ENCODE results near the gene AGMO.
A peak's percentile ranks its signal among the peaks of the same experiment; 100 is the strongest.

Gene AGMO

GRCh38 chr7:15457990-15458955 is 103.5 kb downstream of the AGMO start:
- peak; percentile 20 for DNase-seq (ENCODE audit: low spot score)

- DNase-seq (ENCODE audit: low spot score): no peak
These were observed 109.1 kb downstream of the AGMO start for GRCh38 chr7:15452670-15453069.

- DNase-seq (ENCODE audit: low spot score): no peak
These were observed 115.1 kb downstream of the AGMO start for GRCh38 chr7:15446722-15447121.

- DNase-seq (ENCODE audit: low spot score): no peak
These were observed 115.5 kb downstream of the AGMO start for GRCh38 chr7:15446280-15446679.

- DNase-seq (ENCODE audit: low spot score): no peak
These were observed 119.9 kb downstream of the AGMO start for GRCh38 chr7:15441915-15442314.

GRCh38 chr7:15440482-15440881 is 121.3 kb downstream of the AGMO start:
- no peak for DNase-seq (ENCODE audit: low spot score)

- no peak for DNase-seq (ENCODE audit: low spot score)
These were observed 122.0 kb downstream of the AGMO start for GRCh38 chr7:15439853-15440252.

GRCh38 chr7:15433151-15433550 is 128.7 kb downstream of the AGMO start:
- DNase-seq (ENCODE audit: low spot score): no peak

- DNase-seq (ENCODE audit: low spot score): no peak
These were observed 130.9 kb downstream of the AGMO start for GRCh38 chr7:15430911-15431310.

- DNase-seq (ENCODE audit: low spot score): no peak
These were observed 131.6 kb downstream of the AGMO start for GRCh38 chr7:15430191-15430590.

GRCh38 chr7:15424468-15424867 is 137.3 kb downstream of the AGMO start:
- DNase-seq (ENCODE audit: low spot score): no peak

GRCh38 chr7:15419596-15419995 is 142.2 kb downstream of the AGMO start:
- no peak for DNase-seq (ENCODE audit: low spot score)

- no peak for DNase-seq (ENCODE audit: low spot score)
These were observed 143.6 kb downstream of the AGMO start for GRCh38 chr7:15418264-15418663.

GRCh38 chr7:15417341-15417988 is 144.3 kb downstream of the AGMO start:
- DNase-seq (ENCODE audit: low spot score): no peak

- no peak for DNase-seq (ENCODE audit: low spot score)
These were observed 150.8 kb downstream of the AGMO start for GRCh38 chr7:15411019-15411418.

- DNase-seq (ENCODE audit: low spot score): no peak
These were observed 153.9 kb downstream of the AGMO start for GRCh38 chr7:15407910-15408309.

GRCh38 chr7:15403751-15404150 is 158.1 kb downstream of the AGMO start:
- no peak for DNase-seq (ENCODE audit: low spot score)

- no peak for DNase-seq (ENCODE audit: low spot score)
These were observed 158.5 kb downstream of the AGMO start for GRCh38 chr7:15403315-15403714.

GRCh38 chr7:15402436-15403136 is 159.2 kb downstream of the AGMO start:
- DNase-seq (ENCODE audit: low spot score): no peak

- DNase-seq (ENCODE audit: low spot score): no peak
These were observed 161.4 kb downstream of the AGMO start for GRCh38 chr7:15400440-15400839.

- no peak for DNase-seq (ENCODE audit: low spot score)
These were observed 162.4 kb downstream of the AGMO start for GRCh38 chr7:15399441-15399840.

- no peak for DNase-seq (ENCODE audit: low spot score)
These were observed 163.7 kb downstream of the AGMO start for GRCh38 chr7:15397922-15398760.
